Prostate gland (tissue), 2 donors: Measurements from ENCODE around the gene CTAG1A.

ENCODE experiments used
- POLR2A ChIP-seq: fragments of 450-650 bp; IDR thresholded peaks from one replicate; pipeline ENCODE4 v1.6.1; 2016; ENCODE audit warnings: antibody characterized with exemption, mild to moderate bottlenecking
- POLR2AphosphoS5 ChIP-seq: sonication (generic); formaldehyde crosslinking; IDR thresholded peaks from one replicate; pipeline ENCODE4 v1.6.1; 2017; ENCODE audit warnings: antibody characterized with exemption
- TF ChIP-seq, protein P1 (sequence below), 4 experiments: fragments of 200-600 bp in 2 of 4; fragments of 450-650 bp in 2 of 4; sonication (generic) in 2 of 4; IDR thresholded peaks; 1 replicate in 3 of 4; 2 replicates in 1 of 4; pipeline ENCODE4 v1.5.1; 2016 to 2019; ENCODE audit warnings: antibody characterized with exemption in 4 of 4, mild to moderate bottlenecking in 2 of 4, moderate library complexity in 2 of 4

DNA sequence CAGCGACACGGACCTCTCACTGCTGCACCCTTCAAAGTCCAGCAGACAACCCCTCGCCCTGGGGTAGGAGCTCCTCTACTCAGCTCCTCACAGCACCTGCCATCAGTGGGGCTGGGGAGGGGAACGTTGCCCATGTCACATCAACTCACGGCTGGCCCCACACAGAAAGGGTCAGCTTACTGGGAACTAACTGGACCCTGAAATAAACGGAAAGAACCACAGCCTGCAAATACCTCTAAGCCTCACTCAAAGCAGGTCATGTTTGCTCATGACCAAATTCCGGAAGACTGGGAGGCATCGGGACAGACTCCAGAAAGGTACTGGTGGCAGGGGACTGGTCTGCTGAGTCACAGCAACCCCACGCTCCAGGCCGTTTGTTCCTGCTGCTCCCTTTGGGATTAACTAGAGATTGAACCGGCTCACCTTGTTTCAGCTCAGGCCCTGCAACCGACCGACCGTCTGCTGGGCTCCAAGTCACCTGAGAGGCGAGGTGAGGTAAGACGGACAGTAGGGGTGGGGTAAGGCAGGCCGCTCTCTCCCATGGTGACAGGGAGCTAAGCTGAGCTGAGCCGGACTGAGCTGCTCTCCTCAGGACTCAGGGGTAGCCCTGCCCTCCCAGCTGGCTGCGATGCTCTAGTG is 43.9 kb upstream of the CTAG1A start:
- TF ChIP-seq, protein P1, sequence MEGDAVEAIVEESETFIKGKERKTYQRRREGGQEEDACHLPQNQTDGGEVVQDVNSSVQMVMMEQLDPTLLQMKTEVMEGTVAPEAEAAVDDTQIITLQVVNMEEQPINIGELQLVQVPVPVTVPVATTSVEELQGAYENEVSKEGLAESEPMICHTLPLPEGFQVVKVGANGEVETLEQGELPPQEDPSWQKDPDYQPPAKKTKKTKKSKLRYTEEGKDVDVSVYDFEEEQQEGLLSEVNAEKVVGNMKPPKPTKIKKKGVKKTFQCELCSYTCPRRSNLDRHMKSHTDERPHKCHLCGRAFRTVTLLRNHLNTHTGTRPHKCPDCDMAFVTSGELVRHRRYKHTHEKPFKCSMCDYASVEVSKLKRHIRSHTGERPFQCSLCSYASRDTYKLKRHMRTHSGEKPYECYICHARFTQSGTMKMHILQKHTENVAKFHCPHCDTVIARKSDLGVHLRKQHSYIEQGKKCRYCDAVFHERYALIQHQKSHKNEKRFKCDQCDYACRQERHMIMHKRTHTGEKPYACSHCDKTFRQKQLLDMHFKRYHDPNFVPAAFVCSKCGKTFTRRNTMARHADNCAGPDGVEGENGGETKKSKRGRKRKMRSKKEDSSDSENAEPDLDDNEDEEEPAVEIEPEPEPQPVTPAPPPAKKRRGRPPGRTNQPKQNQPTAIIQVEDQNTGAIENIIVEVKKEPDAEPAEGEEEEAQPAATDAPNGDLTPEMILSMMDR (IDR thresholded peaks at IDR 0.05) = no peak
- TF ChIP-seq POLR2A = peak; percentile 17
- TF ChIP-seq POLR2AphosphoS5 = peak; percentile 53
